Activated effector memory CD4-positive, alpha-beta T cell treated with anti-CD3 and anti-CD28 coated beads, Interleukin-2, amount 50 U/mL, for 16 hours (primary cell): Measurements from ENCODE around the gene HOXD1.

ENCODE experiments used
- DNase-seq: peaks from one replicate; pipeline ENCODE4 v3.0.0-alpha.2; 2020

Gene HOXD1

GRCh38 chr2:176167398-176167797, 21.1 kb upstream of the HOXD1 start:
- DNase-seq, result no peak

GRCh38 chr2:176169181-176169580, 19.3 kb upstream of the HOXD1 start:
- no peak for DNase-seq

- DNase-seq, result no peak
Measured at GRCh38 chr2:176169711-176170110, 18.8 kb upstream of the HOXD1 start.

GRCh38 chr2:176170602-176171305, 17.7 kb upstream of the HOXD1 start:
- no peak for DNase-seq

- no peak for DNase-seq
Measured at GRCh38 chr2:176171351-176172006, 17.0 kb upstream of the HOXD1 start.

GRCh38 chr2:176172007-176172894, 16.2 kb upstream of the HOXD1 start:
- DNase-seq, result no peak

- no peak for DNase-seq
Measured at GRCh38 chr2:176172895-176173566, 15.4 kb upstream of the HOXD1 start.

- DNase-seq, result no peak
Measured at GRCh38 chr2:176173567-176174381, 14.7 kb upstream of the HOXD1 start.

- DNase-seq, result no peak
Measured at GRCh38 chr2:176174382-176174823, 14.1 kb upstream of the HOXD1 start.

GRCh38 chr2:176174824-176175708, 13.4 kb upstream of the HOXD1 start:
- no peak for DNase-seq

GRCh38 chr2:176175709-176176607, 12.5 kb upstream of the HOXD1 start:
- DNase-seq, result no peak

- no peak for DNase-seq
Measured at GRCh38 chr2:176177580-176178037, 10.9 kb upstream of the HOXD1 start.

- DNase-seq, result no peak
Measured at GRCh38 chr2:176178038-176178756, 10.3 kb upstream of the HOXD1 start.

- DNase-seq, result no peak
Measured at GRCh38 chr2:176178757-176179295, 9.6 kb upstream of the HOXD1 start.

- no peak for DNase-seq
Measured at GRCh38 chr2:176181551-176181950, 6.9 kb upstream of the HOXD1 start.

GRCh38 chr2:176182671-176183070, 5.8 kb upstream of the HOXD1 start:
- DNase-seq, result no peak

GRCh38 chr2:176184749-176185148, 3.7 kb upstream of the HOXD1 start:
- DNase-seq, result no peak

GRCh38 chr2:176186024-176186423, 2.4 kb upstream of the HOXD1 start:
- no peak for DNase-seq
